Activated naive CD4-positive, alpha-beta T cell treated with anti-CD3 and anti-CD28 coated beads, Interleukin-2, amount 50 U/mL, for 24 hours (primary cell): ENCODE measurements around the gene SAMHD1.
"Not testable (repeated sequence)": the region's sequence is repeated elsewhere in the genome, so short reads cannot be mapped to it uniquely, and the experiment has no call there.

Experiments used
- H3K27ac Mint-ChIP-seq: one replicate; pipeline ENCODE4 v1.8.0; 2021; ENCODE audit warnings: mild to moderate bottlenecking, mixed read lengths
- H3K27me3 Mint-ChIP-seq: one replicate; pipeline ENCODE4 v1.8.0; 2021; ENCODE audit warnings: mixed read lengths
- H3K36me3 Mint-ChIP-seq: one replicate; pipeline ENCODE4 v1.8.0; 2021; ENCODE audit warnings: mixed read lengths
- H3K4me1 Mint-ChIP-seq: one replicate; pipeline ENCODE4 v1.8.0; 2021; ENCODE audit warnings: mixed read lengths
- H3K4me3 Mint-ChIP-seq: one replicate; pipeline ENCODE4 v1.8.0; 2021; ENCODE audit warnings: mild to moderate bottlenecking, mixed read lengths
- H3K9me3 Mint-ChIP-seq: one replicate; pipeline ENCODE4 v1.8.0; 2021; ENCODE audit warnings: mixed read lengths

SAMHD1 gene

GRCh38 chr20:36905566-36905965 is 45.9 kb downstream of the SAMHD1 start:
- H3K27me3 Mint-ChIP-seq, H3K9me3 Mint-ChIP-seq, H3K4me3 Mint-ChIP-seq: not testable (repeated sequence)
- H3K27ac Mint-ChIP-seq, result peak overlapping the region; percentile 81
- H3K36me3 Mint-ChIP-seq, result peaks cover 15% of the 10 kb centered on the region
- H3K4me1 Mint-ChIP-seq, result peaks cover 28% of the 10 kb centered on the region

GRCh38 chr20:36904690-36905089 is 46.8 kb downstream of the SAMHD1 start:
- H3K36me3 Mint-ChIP-seq, result peaks cover 15% of the 10 kb centered on the region
- H3K4me3 Mint-ChIP-seq, result no peak overlapping the region
- H3K4me1 Mint-ChIP-seq, result peaks cover 28% of the 10 kb centered on the region
- H3K27ac Mint-ChIP-seq, result peak overlapping the region; percentile 80
- H3K9me3 Mint-ChIP-seq, result no peaks in the 10 kb centered on the region
- no peaks in the 10 kb centered on the region for H3K27me3 Mint-ChIP-seq

GRCh38 chr20:36895036-36895435 is 56.5 kb downstream of the SAMHD1 start:
- H3K27me3 Mint-ChIP-seq, result no peaks in the 10 kb centered on the region
- H3K9me3 Mint-ChIP-seq, result no peaks in the 10 kb centered on the region
- H3K4me3 Mint-ChIP-seq, result no peak overlapping the region
- peak overlapping the region; percentile 94 for H3K27ac Mint-ChIP-seq
- H3K36me3 Mint-ChIP-seq, result peaks cover 12% of the 10 kb centered on the region
- peaks cover 30% of the 10 kb centered on the region for H3K4me1 Mint-ChIP-seq

GRCh38 chr20:36893801-36894200 is 57.7 kb downstream of the SAMHD1 start:
- peaks cover 11% of the 10 kb centered on the region for H3K36me3 Mint-ChIP-seq
- H3K9me3 Mint-ChIP-seq, result no peaks in the 10 kb centered on the region
- no peak overlapping the region for H3K4me3 Mint-ChIP-seq
- H3K4me1 Mint-ChIP-seq, result peaks cover 24% of the 10 kb centered on the region
- no peaks in the 10 kb centered on the region for H3K27me3 Mint-ChIP-seq
- H3K27ac Mint-ChIP-seq, result no peak overlapping the region

- no peak overlapping the region for H3K27ac Mint-ChIP-seq
- H3K27me3 Mint-ChIP-seq, result no peaks in the 10 kb centered on the region
- H3K4me1 Mint-ChIP-seq, result peaks cover 22% of the 10 kb centered on the region
- peaks cover 2% of the 10 kb centered on the region for H3K36me3 Mint-ChIP-seq
- no peaks in the 10 kb centered on the region for H3K9me3 Mint-ChIP-seq
- no peak overlapping the region for H3K4me3 Mint-ChIP-seq
Measured at GRCh38 chr20:36891211-36891610, 60.3 kb downstream of the SAMHD1 start.

GRCh38 chr20:36890586-36890985 is 60.9 kb downstream of the SAMHD1 start:
- H3K4me1 Mint-ChIP-seq, result peaks cover 25% of the 10 kb centered on the region
- H3K4me3 Mint-ChIP-seq, result no peak overlapping the region
- no peaks in the 10 kb centered on the region for H3K27me3 Mint-ChIP-seq
- peak overlapping the region; percentile 57 for H3K27ac Mint-ChIP-seq
- no peaks in the 10 kb centered on the region for H3K9me3 Mint-ChIP-seq
- H3K36me3 Mint-ChIP-seq, result peaks cover 2% of the 10 kb centered on the region

GRCh38 chr20:36888880-36889516 is 62.5 kb downstream of the SAMHD1 start:
- H3K9me3 Mint-ChIP-seq, result no peaks in the 10 kb centered on the region
- H3K4me3 Mint-ChIP-seq, result no peak overlapping the region
- peaks cover 16% of the 10 kb centered on the region for H3K4me1 Mint-ChIP-seq
- H3K27ac Mint-ChIP-seq, result no peak overlapping the region
- no peaks in the 10 kb centered on the region for H3K36me3 Mint-ChIP-seq
- no peaks in the 10 kb centered on the region for H3K27me3 Mint-ChIP-seq

GRCh38 chr20:36887752-36888090 is 63.8 kb downstream of the SAMHD1 start:
- Mint-ChIP-seq H3K9me3 (no peaks in the 10 kb centered on the region), H3K27ac (no peak overlapping the region)

GRCh38 chr20:36886859-36887751 is 64.4 kb downstream of the SAMHD1 start:
- H3K27ac Mint-ChIP-seq, result peak overlapping the region; percentile 10
- H3K36me3 Mint-ChIP-seq, result no peaks in the 10 kb centered on the region
- no peaks in the 10 kb centered on the region for H3K27me3 Mint-ChIP-seq
- H3K4me1 Mint-ChIP-seq, result peaks cover 16% of the 10 kb centered on the region
- no peak overlapping the region for H3K4me3 Mint-ChIP-seq
- no peaks in the 10 kb centered on the region for H3K9me3 Mint-ChIP-seq

More at GRCh38 chr20:36887752-36888090, 63.8 kb downstream of the SAMHD1 start:
- Mint-ChIP-seq H3K36me3 (no peaks in the 10 kb centered on the region), H3K27me3 (no peaks in the 10 kb centered on the region), H3K4me1 (peaks cover 16% of the 10 kb centered on the region), H3K4me3 (no peak overlapping the region)

- H3K4me3 Mint-ChIP-seq, result no peak overlapping the region
- no peak overlapping the region for H3K27ac Mint-ChIP-seq
Measured at GRCh38 chr20:36885356-36885755, 66.2 kb downstream of the SAMHD1 start.

GRCh38 chr20:36883977-36884535 is 67.5 kb downstream of the SAMHD1 start:
- Mint-ChIP-seq H3K4me3 (no peak overlapping the region), H3K27ac (no peak overlapping the region), H3K9me3 (no peaks in the 10 kb centered on the region), H3K4me1 (peaks cover 16% of the 10 kb centered on the region), H3K36me3 (no peaks in the 10 kb centered on the region), H3K27me3 (no peaks in the 10 kb centered on the region)

More at GRCh38 chr20:36885356-36885755, 66.2 kb downstream of the SAMHD1 start:
- Mint-ChIP-seq H3K9me3 (no peaks in the 10 kb centered on the region), H3K36me3 (no peaks in the 10 kb centered on the region), H3K27me3 (no peaks in the 10 kb centered on the region), H3K4me1 (peaks cover 16% of the 10 kb centered on the region)

- H3K27ac Mint-ChIP-seq, result no peak overlapping the region
- H3K4me3 Mint-ChIP-seq, result no peak overlapping the region
- H3K36me3 Mint-ChIP-seq, result no peaks in the 10 kb centered on the region
- peaks cover 9% of the 10 kb centered on the region for H3K4me1 Mint-ChIP-seq
- no peaks in the 10 kb centered on the region for H3K27me3 Mint-ChIP-seq
- no peaks in the 10 kb centered on the region for H3K9me3 Mint-ChIP-seq
Measured at GRCh38 chr20:36881888-36882287, 69.6 kb downstream of the SAMHD1 start.

- Mint-ChIP-seq H3K27ac (no peak overlapping the region), H3K9me3 (no peaks in the 10 kb centered on the region), H3K27me3 (no peaks in the 10 kb centered on the region), H3K4me3 (no peak overlapping the region), H3K36me3 (no peaks in the 10 kb centered on the region), H3K4me1 (peaks cover 4% of the 10 kb centered on the region)
Measured at GRCh38 chr20:36881331-36881730, 70.2 kb downstream of the SAMHD1 start.

- Mint-ChIP-seq H3K27me3 (no peaks in the 10 kb centered on the region), H3K36me3 (no peaks in the 10 kb centered on the region), H3K4me3 (no peak overlapping the region), H3K9me3 (no peaks in the 10 kb centered on the region), H3K4me1 (peaks cover 2% of the 10 kb centered on the region), H3K27ac (no peak overlapping the region)
Measured at GRCh38 chr20:36880741-36881250, 70.7 kb downstream of the SAMHD1 start.

GRCh38 chr20:36878941-36879340 is 72.6 kb downstream of the SAMHD1 start:
- Mint-ChIP-seq H3K4me3 (no peak overlapping the region), H3K9me3 (no peaks in the 10 kb centered on the region), H3K4me1 (no peaks in the 10 kb centered on the region), H3K27me3 (no peaks in the 10 kb centered on the region), H3K36me3 (no peaks in the 10 kb centered on the region), H3K27ac (no peak overlapping the region)

- H3K27ac Mint-ChIP-seq, result no peak overlapping the region
- no peaks in the 10 kb centered on the region for H3K36me3 Mint-ChIP-seq
- no peak overlapping the region for H3K4me3 Mint-ChIP-seq
- no peaks in the 10 kb centered on the region for H3K9me3 Mint-ChIP-seq
- no peaks in the 10 kb centered on the region for H3K4me1 Mint-ChIP-seq
- H3K27me3 Mint-ChIP-seq, result no peaks in the 10 kb centered on the region
Measured at GRCh38 chr20:36876473-36876833, 75.1 kb downstream of the SAMHD1 start.
